GM12864 (cell line): ENCODE measurements around the gene FOXA1.

ENCODE experiments used
- DNase-seq: peaks from one replicate; pipeline ENCODE4 v3.0.0-alpha.2; 2011; ENCODE audit warnings: low read depth
- H3K4me3 ChIP-seq: 2 replicates; pipeline ENCODE4 v1.5.1; 2011; ENCODE audit warnings: mild to moderate bottlenecking, low read depth, low read length, control low read depth
- TF ChIP-seq, protein P1 (sequence below): IDR thresholded peaks from 2 replicates; pipeline ENCODE4 v1.5.1; 2011; ENCODE audit warnings: low read depth, mild to moderate bottlenecking, moderate library complexity, low read length, control low read depth, inconsistent platforms; ENCODE audit errors: missing control alignments

Gene FOXA1

DNA sequence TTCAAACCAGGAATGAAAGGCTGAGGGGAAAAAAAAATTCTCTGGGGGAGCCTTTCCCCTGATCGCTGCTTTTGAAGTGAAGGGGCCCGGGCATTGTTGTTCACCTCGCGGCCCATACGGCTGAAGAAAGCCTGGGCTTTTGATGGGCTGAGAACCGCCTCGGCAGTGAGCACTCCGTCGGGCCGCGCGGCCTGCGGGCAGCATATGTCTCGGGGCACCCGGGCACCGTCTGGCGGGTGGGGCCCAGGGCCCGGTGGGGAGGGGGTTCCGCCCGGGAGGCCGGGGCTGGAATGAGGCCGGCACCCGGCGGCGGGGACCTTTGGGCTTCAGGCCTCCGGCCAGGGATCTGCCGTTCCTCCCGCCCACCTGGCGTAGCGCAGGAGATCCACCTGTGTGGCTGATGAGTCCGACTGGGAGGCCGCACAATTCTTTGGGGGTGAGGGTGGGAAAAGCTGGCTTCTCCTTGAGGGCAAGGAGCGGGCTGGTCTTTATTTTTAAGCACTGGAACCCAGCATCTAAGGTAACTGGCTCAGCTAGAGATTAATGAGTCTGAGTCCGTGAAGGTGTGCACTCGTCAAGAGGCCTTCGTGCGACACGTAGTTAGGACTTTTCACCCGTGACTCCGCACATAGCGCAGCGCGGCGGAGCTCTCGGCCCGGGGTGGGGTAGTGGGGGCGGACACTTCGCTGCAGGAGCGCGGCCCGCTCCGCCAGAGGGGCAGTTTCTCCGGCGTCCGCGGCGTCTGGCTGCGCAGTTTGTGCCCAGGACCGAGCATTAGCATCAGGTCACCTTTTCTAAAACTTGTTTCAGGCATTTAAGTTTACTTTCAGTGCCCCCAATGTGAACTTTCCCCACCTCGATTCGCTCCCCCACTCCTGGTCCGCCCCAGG lies 10.6 kb downstream of the FOXA1 start:
- no peak overlapping the region for H3K4me3 ChIP-seq
- no peak for DNase-seq
- TF ChIP-seq, protein P1, sequence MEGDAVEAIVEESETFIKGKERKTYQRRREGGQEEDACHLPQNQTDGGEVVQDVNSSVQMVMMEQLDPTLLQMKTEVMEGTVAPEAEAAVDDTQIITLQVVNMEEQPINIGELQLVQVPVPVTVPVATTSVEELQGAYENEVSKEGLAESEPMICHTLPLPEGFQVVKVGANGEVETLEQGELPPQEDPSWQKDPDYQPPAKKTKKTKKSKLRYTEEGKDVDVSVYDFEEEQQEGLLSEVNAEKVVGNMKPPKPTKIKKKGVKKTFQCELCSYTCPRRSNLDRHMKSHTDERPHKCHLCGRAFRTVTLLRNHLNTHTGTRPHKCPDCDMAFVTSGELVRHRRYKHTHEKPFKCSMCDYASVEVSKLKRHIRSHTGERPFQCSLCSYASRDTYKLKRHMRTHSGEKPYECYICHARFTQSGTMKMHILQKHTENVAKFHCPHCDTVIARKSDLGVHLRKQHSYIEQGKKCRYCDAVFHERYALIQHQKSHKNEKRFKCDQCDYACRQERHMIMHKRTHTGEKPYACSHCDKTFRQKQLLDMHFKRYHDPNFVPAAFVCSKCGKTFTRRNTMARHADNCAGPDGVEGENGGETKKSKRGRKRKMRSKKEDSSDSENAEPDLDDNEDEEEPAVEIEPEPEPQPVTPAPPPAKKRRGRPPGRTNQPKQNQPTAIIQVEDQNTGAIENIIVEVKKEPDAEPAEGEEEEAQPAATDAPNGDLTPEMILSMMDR: no peak

DNA sequence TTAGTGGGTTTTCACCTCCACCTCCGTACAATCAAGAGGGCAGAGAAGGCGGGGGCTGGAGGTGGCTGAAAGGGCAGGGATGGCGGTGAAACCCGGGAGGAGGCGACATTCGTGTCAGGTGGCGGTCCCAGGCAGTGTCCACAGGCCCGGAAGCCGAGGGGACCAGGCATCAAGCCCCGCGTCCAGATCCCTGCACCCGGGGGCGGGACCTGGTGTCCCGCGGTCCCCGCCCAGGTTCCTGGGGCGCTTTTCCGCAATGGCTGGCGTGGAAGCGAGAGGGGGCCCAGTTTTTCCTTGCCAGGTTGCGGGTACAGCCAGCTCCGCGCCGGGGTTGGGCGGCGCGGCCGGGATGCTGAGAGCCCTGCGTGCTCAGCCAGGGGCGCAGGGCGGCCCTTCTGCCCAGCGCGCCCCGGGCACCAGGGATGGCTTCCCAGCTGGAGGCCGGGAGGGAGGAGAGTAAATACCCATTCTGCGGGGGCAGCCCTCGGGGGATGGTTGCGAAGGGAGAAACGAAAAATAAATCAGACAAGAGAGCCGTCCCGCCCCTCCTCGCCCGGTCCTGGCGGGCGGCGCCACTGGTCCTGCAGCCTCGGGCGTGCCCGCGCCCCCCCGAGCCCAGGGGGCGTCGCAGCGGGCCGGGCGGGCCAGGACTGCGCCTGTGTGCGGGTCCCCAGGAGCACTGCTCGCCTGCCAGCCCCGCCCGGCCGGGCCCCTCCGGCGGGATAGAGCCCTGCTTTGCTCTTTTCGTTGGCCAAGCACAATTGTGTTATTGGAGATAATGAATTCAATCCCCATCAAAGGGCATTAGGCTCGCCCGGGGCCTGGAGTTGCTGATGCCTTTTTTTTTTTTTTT lies 11.5 kb downstream of the FOXA1 start:
- TF ChIP-seq, protein P1: no peak
- no peak for DNase-seq
- no peak overlapping the region for H3K4me3 ChIP-seq

DNA sequence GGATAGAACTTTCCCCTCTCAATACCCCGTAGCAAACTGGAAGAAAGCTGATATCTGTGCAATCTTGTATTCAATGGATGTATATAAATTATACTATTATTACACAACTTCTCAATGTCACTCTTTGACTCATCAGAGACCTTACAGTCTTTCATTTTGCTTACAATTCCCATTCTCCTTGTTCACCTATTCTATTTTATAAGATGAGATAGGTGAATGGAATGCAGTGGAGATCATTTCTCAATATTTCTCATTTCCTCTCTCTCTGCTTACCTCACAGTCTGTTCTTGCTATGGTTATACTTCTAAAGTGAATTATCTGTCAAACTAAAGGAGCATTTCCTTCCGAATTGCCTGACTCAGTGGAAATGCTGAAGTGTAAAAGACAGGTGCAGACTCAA lies 14.9 kb downstream of the FOXA1 start:
- no peak for DNase-seq
- TF ChIP-seq, protein P1: no peak
- H3K4me3 ChIP-seq: no peak overlapping the region

DNA sequence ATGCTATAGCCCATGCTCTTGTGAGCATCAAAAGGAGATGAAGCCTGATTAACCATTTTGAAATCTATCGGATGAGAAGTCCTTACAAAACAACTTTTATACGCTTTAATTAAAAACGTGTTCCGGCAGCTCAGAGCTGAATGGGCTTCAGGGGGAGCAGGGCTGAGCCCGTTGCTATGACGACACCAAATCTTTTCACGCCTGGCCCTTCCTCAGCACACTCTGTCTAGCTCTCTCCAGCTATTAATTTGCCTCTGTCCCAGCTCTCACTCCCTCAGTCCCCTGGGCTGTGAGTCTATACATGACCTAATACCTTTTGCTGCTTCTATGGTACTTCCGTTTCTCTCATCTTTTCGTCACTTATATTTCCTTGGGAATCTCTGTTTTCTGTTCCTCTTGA lies 15.8 kb downstream of the FOXA1 start:
- H3K4me3 ChIP-seq: no peak overlapping the region
- TF ChIP-seq, protein P1: no peak
- no peak for DNase-seq

DNA sequence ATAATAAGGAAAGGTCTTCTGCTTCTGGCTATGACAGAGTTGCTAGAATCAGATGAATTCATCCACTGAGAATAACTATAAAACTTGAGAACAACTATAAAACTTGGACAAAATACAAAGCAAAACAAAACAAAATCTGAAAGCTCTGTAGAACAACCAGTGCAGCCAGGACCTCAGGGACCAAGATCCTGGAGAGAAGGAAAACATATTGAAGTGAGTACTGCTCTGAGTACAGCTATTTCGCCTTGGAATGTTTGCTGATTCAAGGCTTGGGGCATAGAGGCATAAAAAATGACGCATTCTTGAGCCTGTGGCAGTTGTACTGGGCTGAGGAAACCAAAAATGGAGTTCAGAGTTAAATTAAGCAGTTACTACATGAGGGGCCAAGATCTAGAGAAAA lies 21.7 kb downstream of the FOXA1 start:
- DNase-seq: no peak

DNA sequence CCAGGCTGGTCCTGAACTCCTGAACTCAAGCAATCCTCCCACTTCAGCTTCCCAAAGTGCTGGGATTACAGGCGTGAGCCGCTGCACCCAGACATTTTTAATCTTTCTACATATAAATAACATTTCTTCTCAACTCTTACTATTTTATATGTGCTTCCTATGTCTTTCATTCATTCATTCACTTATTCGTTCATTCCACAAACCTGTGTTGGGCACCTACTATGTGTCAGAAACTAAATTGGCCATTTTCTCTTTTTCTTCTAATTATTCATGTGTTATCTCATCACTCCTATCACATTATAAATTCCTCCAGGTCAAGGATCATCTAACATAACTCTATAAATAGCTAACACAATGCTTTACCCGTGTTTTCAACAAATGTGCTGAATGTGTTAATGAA lies 23.7 kb downstream of the FOXA1 start:
- H3K4me3 ChIP-seq: no peak overlapping the region
- DNase-seq: no peak
- TF ChIP-seq, protein P1: no peak

More for the DNA sequence above, 21.7 kb downstream of the FOXA1 start:
- H3K4me3 ChIP-seq: no peak overlapping the region
- TF ChIP-seq, protein P1: no peak
